SK-N-SH treated with all-trans-retinoic acid at 6 μM for 48 hours (cell line): ENCODE results near the gene ROBO1.

Experiments used
- RARB ChIP-seq: fragments of 250-450 bp; sonication (Bioruptor Pico); IDR thresholded peaks from 2 replicates; pipeline ENCODE4 v1.8.0; 2021; ENCODE audit warnings: mild to moderate bottlenecking, moderate library complexity
- ZNF565 ChIP-seq: fragments of 450-650 bp; formaldehyde crosslinking; conservative IDR thresholded peaks from 2 replicates; pipeline ENCODE4 v1.5.0; 2020; ENCODE audit warnings: low read depth, mild to moderate bottlenecking, moderate library complexity

DNA sequence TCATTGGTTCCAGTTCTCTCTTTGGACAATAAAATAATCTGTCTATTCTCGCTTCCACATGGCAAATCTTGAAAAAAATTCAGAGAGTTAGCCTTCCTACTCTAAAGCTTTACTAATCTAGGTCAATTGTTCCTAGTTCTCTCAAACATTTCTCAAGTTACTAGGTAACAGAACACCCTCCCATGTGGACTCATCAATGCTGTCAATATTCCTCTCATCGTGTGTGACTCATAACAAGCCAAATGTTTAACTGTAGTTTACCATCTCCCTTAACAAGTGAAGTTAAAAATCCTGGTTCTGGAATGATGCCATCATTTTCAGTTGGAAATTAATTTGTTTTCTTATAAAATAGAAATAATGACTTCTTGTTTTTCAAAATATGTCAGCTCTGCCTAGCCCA, 438.6 kb downstream of the ROBO1 start:
- TF ChIP-seq RARB (CRISPR knock-in tag) (no peak), ZNF565 (no peak)
